Gastrocnemius medialis (tissue), 4 donors: ENCODE data around the gene PPARGC1A. TPM values are rescaled to one million over a fixed set of nuclear protein-coding genes. Genes with fewer than 3 reads are reported as not detected.

ENCODE experiments used
- ATAC-seq, 2 donors: fragments of 150-250 bp; one replicate each; pipeline ENCODE4 v1.9.1; 2016
- DNase-seq, 2 donors: peaks; one replicate each; pipeline ENCODE4 v3.0.0-alpha.2; 2019
- H3K27ac ChIP-seq, 4 donors: fragments of 200-600 bp; sonication (generic); 1 replicate in 1 of 4; 2 replicates in 3 of 4; pipeline ENCODE4 v1.5.1; 2016 to 2018; ENCODE audit warnings: mild to moderate bottlenecking in 2 of 4, moderate library complexity in 1 of 4
- H3K27me3 ChIP-seq, 3 donors: fragments of 200-600 bp; sonication (generic) in 2 of 3; 1 replicate in 1 of 3; 2 replicates in 2 of 3; pipeline versions ENCODE4 v1.5.1 to v1.6.0; 2016 to 2019; ENCODE audit warnings: mild to moderate bottlenecking in 1 of 3, moderate library complexity in 1 of 3
- H3K36me3 ChIP-seq, 2 donors: fragments of 200-600 bp; sonication (generic) in 1 of 2; one replicate each; pipeline ENCODE4 v1.5.1; 2017 to 2018
- H3K4me1 ChIP-seq, 2 donors: fragments of 200-600 bp; sonication (generic) in 1 of 2; one replicate each; pipeline ENCODE4 v1.5.1; 2016 to 2017; ENCODE audit warnings: mild to moderate bottlenecking in 2 of 2
- H3K4me3 ChIP-seq, 4 donors: fragments of 200-600 bp; sonication (generic) in 3 of 4; 1 replicate in 1 of 4; 2 replicates in 3 of 4; pipeline ENCODE4 v1.5.1; 2016 to 2019; ENCODE audit warnings: mild to moderate bottlenecking in 2 of 4
- H3K9me3 ChIP-seq, 3 donors: fragments of 200-600 bp; sonication (generic) in 2 of 3; 1 replicate in 1 of 3; 2 replicates in 2 of 3; pipeline ENCODE4 v1.5.1; 2016 to 2019
- POLR2A ChIP-seq, 2 donors: fragments of 450-650 bp; IDR thresholded peaks; one replicate each; pipeline ENCODE4 v1.6.1; 2017; ENCODE audit warnings: antibody characterized with exemption in 2 of 2, mild to moderate bottlenecking in 2 of 2, moderate library complexity in 2 of 2
- in situ Hi-C, 4 donors: fragments of 200-750 bp; cut with MboI; loops; one replicate each; pipeline versions ENCODE4 v1.15.0 to v1.8.0; 2017; ENCODE audit warnings: low sequenced_read_pairs in 4 of 4
- intact Hi-C: fragments of 100-400 bp; cut with DNase I; formaldehyde crosslinking; loops from one replicate; pipeline ENCODE4 v1.15.1; 2023; ENCODE audit warnings: low total_unique reads
- total RNA-seq, 4 donors: library from RNA; depleted of rRNA; stranded (reverse); fragments of >200 nt; gene quantifications; one replicate each; pipeline versions ENCODE4 v1.1.0 to v1.2.3, GENCODE V29; 2016
- TF ChIP-seq, protein P1 (sequence below), 5 experiments: fragments of 450-650 bp in 3 of 5; fragments of 200-600 bp in 2 of 5; sonication (generic) in 2 of 5; IDR thresholded peaks in 4 of 5; conservative IDR thresholded peaks in 1 of 5; 1 replicate in 4 of 5; 2 replicates in 1 of 5; pipeline ENCODE4 v1.5.1; 2016 to 2019; ENCODE audit warnings: antibody characterized with exemption in 5 of 5, mild to moderate bottlenecking in 3 of 5, moderate library complexity in 3 of 5

Gene PPARGC1A
- total RNA-seq, 4 donors from 2014 or later, result 30.6 to 68.9 (median 52.3) TPM

DNA sequence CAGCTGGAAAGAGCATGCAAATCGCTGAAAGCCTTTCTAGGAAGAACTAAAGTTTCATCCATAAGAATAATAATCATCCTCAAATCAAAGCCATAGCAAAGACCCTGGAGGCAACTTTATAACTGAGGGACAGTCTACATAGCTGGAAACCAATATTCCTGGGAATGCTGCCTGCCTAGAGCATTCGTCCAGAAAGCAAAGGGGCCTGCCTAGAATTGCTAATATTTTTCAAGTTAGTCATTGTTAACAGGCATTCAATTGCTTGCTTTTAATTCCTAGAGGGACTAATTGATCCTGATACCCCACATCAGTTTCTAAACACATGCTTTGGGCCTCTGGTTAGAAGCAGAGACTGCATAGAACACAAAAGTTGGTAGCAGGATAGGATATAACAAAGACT, 4.2 kb upstream of the PPARGC1A start:
- intact Hi-C loops, result no loop called here
- ATAC-seq (no peak), DNase-seq (no peak)
- in situ Hi-C loops, result no loop called here
- TF ChIP-seq POLR2A (IDR thresholded peaks at IDR 0.05), result no peak
- Histone ChIP-seq H3K4me1 (peaks cover 4 to 15% of the 10 kb centered on the region in 2 donors), H3K4me3 (peak overlapping the region; percentile 4 to 71 (median 36)), H3K27me3 (no peaks in the 10 kb centered on the region), H3K36me3 (no peaks in the 10 kb centered on the region), H3K27ac (peak overlapping the region; percentile 84 to 99 (median 90)), H3K9me3 (no peaks in the 10 kb centered on the region)

DNA sequence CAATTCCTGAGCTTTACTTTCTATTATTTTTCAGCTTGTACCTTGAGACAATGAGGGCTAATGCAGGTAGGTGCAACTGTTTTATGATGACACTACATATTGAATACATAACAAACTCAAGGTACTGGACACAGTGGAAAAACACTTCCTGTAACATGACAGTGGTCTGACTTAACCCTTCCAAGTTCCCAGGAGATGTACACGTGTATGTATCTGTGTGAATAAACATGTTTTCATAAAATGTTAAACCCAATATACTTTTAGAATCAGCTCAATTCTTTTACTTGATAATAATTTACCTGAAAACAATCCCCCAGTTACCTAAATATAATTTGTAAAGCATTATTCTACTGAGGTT, 1.2 kb upstream of the PPARGC1A start:
- peaks cover 15 to 30% of the 10 kb centered on the region in 2 donors for H3K4me1 ChIP-seq
- in situ Hi-C loops, result no loop called here

DNA sequence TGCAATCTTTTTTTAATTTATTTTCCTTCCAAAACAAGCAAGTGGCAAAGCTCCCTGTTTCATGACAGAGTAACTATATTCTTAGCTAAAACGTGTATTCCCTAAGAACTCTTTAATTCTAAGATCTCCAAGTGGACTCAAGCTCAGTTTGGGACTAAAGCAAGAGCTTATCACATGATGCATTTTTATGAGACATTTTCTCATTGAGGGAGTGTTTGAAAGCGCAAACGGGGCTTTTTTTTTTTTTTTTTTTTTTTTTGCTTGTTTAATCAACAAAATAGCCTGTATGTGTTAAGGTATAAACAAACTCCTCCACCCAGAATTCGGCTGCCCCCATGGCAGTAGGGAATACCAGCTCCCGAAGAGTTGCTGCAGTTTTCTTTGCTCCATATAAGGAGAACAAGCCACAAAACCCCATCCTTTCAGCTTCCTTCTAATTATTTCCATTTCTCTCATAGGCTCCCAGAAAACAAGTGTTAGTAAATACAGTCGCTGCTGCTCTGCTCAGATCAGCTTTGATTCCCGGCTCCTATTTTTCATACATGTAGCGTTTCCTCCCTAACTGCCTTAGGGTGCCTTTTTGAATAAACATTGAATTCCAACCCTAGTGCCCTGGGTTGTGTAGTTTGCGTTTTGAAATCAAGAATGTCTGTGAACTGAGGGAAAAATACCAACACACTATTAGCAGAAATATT, 669 bp upstream of the PPARGC1A start:
- TF ChIP-seq, protein P1, sequence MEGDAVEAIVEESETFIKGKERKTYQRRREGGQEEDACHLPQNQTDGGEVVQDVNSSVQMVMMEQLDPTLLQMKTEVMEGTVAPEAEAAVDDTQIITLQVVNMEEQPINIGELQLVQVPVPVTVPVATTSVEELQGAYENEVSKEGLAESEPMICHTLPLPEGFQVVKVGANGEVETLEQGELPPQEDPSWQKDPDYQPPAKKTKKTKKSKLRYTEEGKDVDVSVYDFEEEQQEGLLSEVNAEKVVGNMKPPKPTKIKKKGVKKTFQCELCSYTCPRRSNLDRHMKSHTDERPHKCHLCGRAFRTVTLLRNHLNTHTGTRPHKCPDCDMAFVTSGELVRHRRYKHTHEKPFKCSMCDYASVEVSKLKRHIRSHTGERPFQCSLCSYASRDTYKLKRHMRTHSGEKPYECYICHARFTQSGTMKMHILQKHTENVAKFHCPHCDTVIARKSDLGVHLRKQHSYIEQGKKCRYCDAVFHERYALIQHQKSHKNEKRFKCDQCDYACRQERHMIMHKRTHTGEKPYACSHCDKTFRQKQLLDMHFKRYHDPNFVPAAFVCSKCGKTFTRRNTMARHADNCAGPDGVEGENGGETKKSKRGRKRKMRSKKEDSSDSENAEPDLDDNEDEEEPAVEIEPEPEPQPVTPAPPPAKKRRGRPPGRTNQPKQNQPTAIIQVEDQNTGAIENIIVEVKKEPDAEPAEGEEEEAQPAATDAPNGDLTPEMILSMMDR (IDR thresholded peaks at IDR 0.05 in 4 of 5, conservative IDR thresholded peaks at IDR 0.05 in 1 of 5), result no peak
- TF ChIP-seq POLR2A (IDR thresholded peaks at IDR 0.05), result no peak
- DNase-seq, result no peak
- Histone ChIP-seq H3K4me1 (peaks cover 21 to 36% of the 10 kb centered on the region in 2 donors), H3K9me3 (no peaks in the 10 kb centered on the region), H3K27ac (peak overlapping the region; percentile 84 to 99 (median 90)), H3K4me3 (peak overlapping the region; percentile 65 to 77 (median 69)), H3K27me3 (no peaks in the 10 kb centered on the region), H3K36me3 (no peaks in the 10 kb centered on the region)
- in situ Hi-C loops, result no loop called here
- intact Hi-C loops, result loop anchor here (1.0 kb wide), 1 partner anchor 40 kb away; no protein-coding TSS in a partner anchor
- ATAC-seq, result peak in 1 of 2 donors; percentile 15

More for the DNA sequence above, 1.2 kb upstream of the PPARGC1A start:
- Histone ChIP-seq H3K9me3 (no peaks in the 10 kb centered on the region), H3K4me3 (peak overlapping the region; percentile 65 to 77 (median 69)), H3K27ac (peak overlapping the region; percentile 84 to 99 (median 90)), H3K27me3 (no peaks in the 10 kb centered on the region), H3K36me3 (no peaks in the 10 kb centered on the region)
- peak in 1 of 2 donors; percentile 63 for TF ChIP-seq POLR2A (IDR thresholded peaks at IDR 0.05)
- TF ChIP-seq, protein P1 (IDR thresholded peaks at IDR 0.05 in 4 of 5, conservative IDR thresholded peaks at IDR 0.05 in 1 of 5), result no peak
- DNase-seq, result no peak
- intact Hi-C loops, result no loop called here
- ATAC-seq, result peak in 1 of 2 donors; percentile 26

DNA sequence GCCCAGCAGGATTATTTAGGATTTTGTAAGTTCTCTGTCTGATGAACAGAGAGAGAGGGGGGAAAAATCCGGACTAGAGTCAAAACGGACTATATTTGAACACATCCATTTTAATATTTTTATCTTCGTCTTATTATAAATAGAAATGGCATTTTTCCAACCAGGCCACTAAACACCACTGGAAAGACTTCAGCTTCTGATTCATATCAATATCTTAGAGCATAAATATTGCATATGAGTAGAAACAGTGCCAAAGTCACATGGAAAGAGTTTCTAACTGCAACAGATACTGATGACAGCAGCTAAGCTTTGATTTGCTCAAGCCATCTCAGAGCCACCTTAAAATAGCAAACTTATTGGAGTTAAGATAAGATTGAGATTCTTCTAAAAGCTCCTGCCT, 456 bp downstream of the PPARGC1A start:
- peaks cover 32 to 46% of the 10 kb centered on the region in 2 donors for H3K4me1 ChIP-seq
- peak overlapping the region; percentile 65 to 77 (median 69) for H3K4me3 ChIP-seq
- no peaks in the 10 kb centered on the region for H3K9me3 ChIP-seq
- no peaks in the 10 kb centered on the region for H3K36me3 ChIP-seq
- TF ChIP-seq, protein P1 (IDR thresholded peaks at IDR 0.05 in 4 of 5, conservative IDR thresholded peaks at IDR 0.05 in 1 of 5), result no peak
- H3K27ac ChIP-seq, result peak overlapping the region; percentile 84 to 99 (median 90)
- no peaks in the 10 kb centered on the region for H3K27me3 ChIP-seq
- intact Hi-C loops, result loop anchor here (2.0 to 10.0 kb wide), 3 partner anchors 15 to 515 kb away; no protein-coding TSS in a partner anchor
- ATAC-seq, result no peak
- in situ Hi-C loops, result no loop called here
- DNase-seq, result no peak
